KOPT-K1 (cell line): ENCODE results near the gene TMEM184A.

Source experiments
- H3K27ac ChIP-seq: fragments of 200-600 bp; sonication (generic); 2 replicates; pipeline ENCODE4 v1.5.1; 2016; ENCODE audit warnings: antibody characterized with exemption, mild to moderate bottlenecking, low read depth, low read length; ENCODE audit not compliant: poor library complexity, severe bottlenecking
- H3K36me3 ChIP-seq: fragments of 200-600 bp; sonication (generic); 2 replicates; pipeline ENCODE4 v1.5.1; 2017; ENCODE audit warnings: antibody characterized with exemption, mild to moderate bottlenecking, low read length, moderate library complexity; ENCODE audit not compliant: insufficient read depth
- H3K9me3 ChIP-seq: fragments of 200-600 bp; sonication (generic); 2 replicates; pipeline ENCODE4 v1.5.1; 2017; ENCODE audit warnings: antibody characterized with exemption, low read length, mild to moderate bottlenecking; ENCODE audit not compliant: insufficient read depth, poor library complexity, severe bottlenecking

TMEM184A gene

GRCh38 chr7:1553512-1554210 lies 2.3 kb downstream of the TMEM184A start:
- H3K9me3 ChIP-seq = no peaks in the 10 kb centered on the region
- H3K36me3 ChIP-seq = peaks cover 4% of the 10 kb centered on the region; the same call in 1 of the 2 replicates
- H3K27ac ChIP-seq = no peak overlapping the region

- peaks cover 4% of the 10 kb centered on the region; the same call in 1 of the 2 replicates for H3K36me3 ChIP-seq
- H3K27ac ChIP-seq = no peak overlapping the region
- H3K9me3 ChIP-seq = no peaks in the 10 kb centered on the region
Measured at GRCh38 chr7:1552200-1552599, 3.8 kb downstream of the TMEM184A start.

- no peak overlapping the region for H3K27ac ChIP-seq
- H3K9me3 ChIP-seq = no peaks in the 10 kb centered on the region
- peaks cover 5% of the 10 kb centered on the region; the same call in 1 of the 2 replicates for H3K36me3 ChIP-seq
Measured at GRCh38 chr7:1550846-1551155, 5.2 kb downstream of the TMEM184A start.

GRCh38 chr7:1550005-1550845 lies 5.8 kb downstream of the TMEM184A start:
- no peak overlapping the region for H3K27ac ChIP-seq
- peaks cover 11% of the 10 kb centered on the region for H3K36me3 ChIP-seq
- no peaks in the 10 kb centered on the region for H3K9me3 ChIP-seq

- no peaks in the 10 kb centered on the region for H3K9me3 ChIP-seq
- H3K36me3 ChIP-seq = peaks cover 18% of the 10 kb centered on the region
- H3K27ac ChIP-seq = no peak overlapping the region
Measured at GRCh38 chr7:1549357-1550004, 6.5 kb downstream of the TMEM184A start.

- no peaks in the 10 kb centered on the region for H3K9me3 ChIP-seq
- no peak overlapping the region for H3K27ac ChIP-seq
- H3K36me3 ChIP-seq = peaks cover 24% of the 10 kb centered on the region
Measured at GRCh38 chr7:1548944-1549343, 7.1 kb downstream of the TMEM184A start.

- Histone ChIP-seq H3K36me3 (peaks cover 29% of the 10 kb centered on the region), H3K27ac (no peak overlapping the region), H3K9me3 (no peaks in the 10 kb centered on the region)
Measured at GRCh38 chr7:1548438-1548831, 7.6 kb downstream of the TMEM184A start.

- Histone ChIP-seq H3K36me3 (peaks cover 34% of the 10 kb centered on the region), H3K27ac (no peak overlapping the region), H3K9me3 (no peaks in the 10 kb centered on the region)
Measured at GRCh38 chr7:1547777-1548437, 8.1 kb downstream of the TMEM184A start.

GRCh38 chr7:1546909-1547776 lies 8.9 kb downstream of the TMEM184A start:
- no peak overlapping the region for H3K27ac ChIP-seq
- no peaks in the 10 kb centered on the region for H3K9me3 ChIP-seq
- H3K36me3 ChIP-seq = peaks cover 42% of the 10 kb centered on the region

- Histone ChIP-seq H3K27ac (no peak overlapping the region), H3K36me3 (peaks cover 49% of the 10 kb centered on the region)
Measured at GRCh38 chr7:1546274-1546908, 9.6 kb downstream of the TMEM184A start.

GRCh38 chr7:1545417-1546246 lies 10.4 kb downstream of the TMEM184A start:
- peaks cover 57% of the 10 kb centered on the region for H3K36me3 ChIP-seq
- H3K9me3 ChIP-seq = no peaks in the 10 kb centered on the region
- no peak overlapping the region for H3K27ac ChIP-seq

More at GRCh38 chr7:1546274-1546908, 9.6 kb downstream of the TMEM184A start:
- no peaks in the 10 kb centered on the region for H3K9me3 ChIP-seq

- H3K9me3 ChIP-seq = no peaks in the 10 kb centered on the region
- no peak overlapping the region for H3K27ac ChIP-seq
- H3K36me3 ChIP-seq = peaks cover 63% of the 10 kb centered on the region
Measured at GRCh38 chr7:1544896-1545416, 11.0 kb downstream of the TMEM184A start.
